ENCODE results near the gene SUSD6.

GRCh38 chr14:69694730-69695281, 83.4 kb downstream of the SUSD6 start:
- TF ChIP-seq CTCF (conservative IDR thresholded peaks at IDR 0.05; ENCODE audit: low read depth in 2 of 2), result no peak
- no peak for TF ChIP-seq EZH2 (IDR thresholded peaks at IDR 0.05; ENCODE audit: low read depth, unreplicated experiment)
- no peak for TF ChIP-seq STAT1 (IDR thresholded peaks at IDR 0.05; ENCODE audit: unreplicated experiment)
- no peak for TF ChIP-seq EZH2phosphoT487 (IDR thresholded peaks at IDR 0.05; ENCODE audit: unreplicated experiment)
- no peak for TF ChIP-seq REST (IDR thresholded peaks at IDR 0.05; ENCODE audit: unreplicated experiment)
- TF ChIP-seq POLR2AphosphoS5 (IDR thresholded peaks at IDR 0.05; ENCODE audit: low read depth), result no peak
- TF ChIP-seq ZNF114 (CRISPR knock-in tag; IDR thresholded peaks at IDR 0.05), result no peak
- no peak for TF ChIP-seq JUNB (IDR thresholded peaks at IDR 0.05; ENCODE audit: unreplicated experiment)
- no peak for TF ChIP-seq ETS1 (IDR thresholded peaks at IDR 0.05)
- no peak for TF ChIP-seq CREB1 (CRISPR knock-in tag; IDR thresholded peaks at IDR 0.05; ENCODE audit: low read depth)
- TF ChIP-seq NANOG (IDR thresholded peaks at IDR 0.05; ENCODE audit: borderline replicate concordance), result no peak
- TF ChIP-seq ZNF462 (CRISPR knock-in tag; IDR thresholded peaks at IDR 0.05), result no peak
- no peak for TF ChIP-seq ZNF331 (CRISPR knock-in tag; IDR thresholded peaks at IDR 0.05; ENCODE audit: low read depth)

Data from GM23338 (cell line).